Right lobe of liver (tissue), 6 donors: Measurements from ENCODE around the gene SUPT5H. TPM values are rescaled to one million over a fixed set of nuclear protein-coding genes. Genes with fewer than 3 reads are reported as not detected.
A peak's percentile ranks its signal among the peaks of the same experiment; 100 is the strongest.

Source experiments
- ATAC-seq, 4 donors: fragments of 200-7000 bp; cut with Tn5 transposase; one replicate each; pipeline ENCODE4 v1.9.1; 2020; ENCODE audit warnings: mild to moderate bottlenecking in 4 of 4, moderate library complexity in 4 of 4
- DNase-seq, 3 donors: peaks; one replicate each; pipeline ENCODE4 v3.0.0-alpha.2; 2020
- H3K27ac ChIP-seq, 3 donors: fragments of 200-600 bp; one replicate each; pipeline ENCODE4 v1.8.0; 2022
- H3K27me3 ChIP-seq, 2 donors: fragments of 200-600 bp; one replicate each; pipeline ENCODE4 v1.8.0; 2022
- H3K36me3 ChIP-seq, 4 donors: fragments of 200-600 bp; sonication (generic) in 1 of 4; one replicate each; pipeline versions ENCODE4 v1.5.1 to v1.8.0; 2017 to 2022; ENCODE audit warnings: control low read depth in 1 of 4
- H3K4me1 ChIP-seq, 4 donors: fragments of 200-600 bp; sonication (generic) in 1 of 4; one replicate each; pipeline versions ENCODE4 v1.5.1 to v1.8.0; 2017 to 2022; ENCODE audit warnings: control low read depth in 1 of 4
- H3K4me3 ChIP-seq, 3 donors: fragments of 200-600 bp; one replicate each; pipeline ENCODE4 v1.8.0; 2022
- H3K9me3 ChIP-seq, 4 donors: fragments of 200-600 bp; sonication (generic) in 1 of 4; one replicate each; pipeline versions ENCODE4 v1.5.1 to v1.8.0; 2017 to 2022; ENCODE audit warnings: control low read depth in 1 of 4
- CTCF ChIP-seq, 4 donors: fragments of 200-600 bp in 3 of 4; fragments of 450-650 bp in 1 of 4; IDR thresholded peaks; one replicate each; pipeline versions ENCODE4 v1.5.1 to v1.8.0; 2016 to 2022; ENCODE audit warnings: antibody characterized with exemption in 4 of 4, mild to moderate bottlenecking in 2 of 4
- POLR2A ChIP-seq: fragments of 450-650 bp; IDR thresholded peaks from one replicate; pipeline ENCODE4 v1.6.1; 2017; ENCODE audit warnings: antibody characterized with exemption, mild to moderate bottlenecking
- WGBS: methylation state at CpG from one replicate; pipeline ENCODE4 v1.1.6; 2018; ENCODE audit warnings: low coverage, low lambda C conversion rate; ENCODE audit not compliant: insufficient coverage; ENCODE audit errors: missing lambda C conversion rate; 5-methylcytosine and 5-hydroxymethylcytosine counted together
- intact Hi-C, 2 donors: fragments of 100-400 bp; cut with DNase I; formaldehyde crosslinking; loops; one replicate each; pipeline versions ENCODE4 v1.11.2 to v1.14.1; 2022
- total RNA-seq, 6 experiments: library from RNA; depleted of rRNA in 2 of 6; stranded (reverse); fragments of >200 nt in 2 of 6; fragmentation: NEBNext Ultra II Directional in 3 of 6; extraction: Animal tissue kit (Norgen Biotek cat#: 25700) in 3 of 6; gene quantifications; one replicate each; pipeline versions ENCODE4 v1.1.0 to v1.2.4, GENCODE V29; 2016 to 2023
- donor health status: DM: no; HTN: yes; CAD: no.
- donor health status: DM: no; HTN: no; CAD: no.
- donor health status: DM: no; HTN: no; CAD: no.
- donor health status: DM: no; HTN: yes; CAD: no.
- donor health status: DM: no; HTN: yes; CAD: no.

SUPT5H gene
- total RNA-seq, 6 experiments from 2014 or later: 42.3 to 60.8 (median 54.7) TPM

GRCh38 chr19:39497701-39497995, 52.3 kb downstream of the SUPT5H start:
- TF ChIP-seq POLR2A: no peak
- TF ChIP-seq CTCF (IDR thresholded peaks at IDR 0.05): no peak
- no peak for DNase-seq
- 0% methylated on average over 1 of the region's 7 CpGs for WGBS

GRCh38 chr19:39497996-39498797, 52.8 kb downstream of the SUPT5H start:
- TF ChIP-seq CTCF (IDR thresholded peaks at IDR 0.05): peak in 1 of 4 donors; percentile 34
- no peak for TF ChIP-seq POLR2A
- intact Hi-C loops: no loop called here
- ATAC-seq (peak; percentile 24 to 81 (median 57)), DNase-seq (no peak)
- Histone ChIP-seq H3K27ac (no peak overlapping the region), H3K9me3 (no peaks in the 10 kb centered on the region), H3K36me3 (no peaks in the 10 kb centered on the region), H3K4me1 (peaks cover 0 to 4% (median 0%) of the 10 kb centered on the region in 4 donors), H3K4me3 (no peak overlapping the region), H3K27me3 (peaks cover 0 to 13% of the 10 kb centered on the region in 2 donors)
- 1% methylated on average over 23 of the region's 40 CpGs for WGBS

More at GRCh38 chr19:39497701-39497995, 52.3 kb downstream of the SUPT5H start:
- Histone ChIP-seq H3K36me3 (no peaks in the 10 kb centered on the region), H3K4me3 (no peak overlapping the region), H3K9me3 (no peaks in the 10 kb centered on the region), H3K27ac (no peak overlapping the region), H3K4me1 (peaks cover 0 to 4% (median 0%) of the 10 kb centered on the region in 4 donors), H3K27me3 (peaks cover 0 to 13% of the 10 kb centered on the region in 2 donors)
- ATAC-seq: no peak
- intact Hi-C loops: no loop called here

- Histone ChIP-seq H3K27ac (no peak within 1 kb of the TSS), H3K27me3 (peaks cover 0 to 13% of the 10 kb centered on the region in 2 donors), H3K36me3 (no peaks in the 10 kb centered on the region), H3K4me1 (peaks cover 0 to 4% (median 0%) of the 10 kb centered on the region in 4 donors), H3K9me3 (no peaks in the 10 kb centered on the region), H3K4me3 (no peak within 1 kb of the TSS)
- ATAC-seq (peak in 2 of 4 donors; percentile 7), DNase-seq (no peak)
- WGBS: 2% methylated on average over 29 of the region's 60 CpGs
- intact Hi-C loops: no loop called here
- no peak for TF ChIP-seq CTCF (IDR thresholded peaks at IDR 0.05)
Observed at GRCh38 chr19:39498798-39499642, 53.6 kb downstream of the SUPT5H start, which contains the start of gene DLL3. Gene DLL3, plus strand, starts transcription at chr19:39498947. Its CDS starts 28 bp downstream, at chr19:39498975.

GRCh38 chr19:39499932-39500331, 54.5 kb downstream of the SUPT5H start:
- intact Hi-C loops: no loop called here
- WGBS: 72% methylated on average over 8 of the region's 8 CpGs
- TF ChIP-seq CTCF (IDR thresholded peaks at IDR 0.05) (no peak), POLR2A (no peak)

More at GRCh38 chr19:39499932-39500331, 54.5 kb downstream of the SUPT5H start:
- H3K9me3 ChIP-seq: no peaks in the 10 kb centered on the region
- no peak for DNase-seq
- H3K27me3 ChIP-seq: peaks cover 0 to 13% of the 10 kb centered on the region in 2 donors
- peaks cover 0 to 4% (median 0%) of the 10 kb centered on the region in 4 donors for H3K4me1 ChIP-seq
- H3K27ac ChIP-seq: no peak overlapping the region
- ATAC-seq: no peak
- H3K4me3 ChIP-seq: no peak overlapping the region
- H3K36me3 ChIP-seq: no peaks in the 10 kb centered on the region
